ENCODE results near the gene KIF26B.

KIF26B gene

DNA sequence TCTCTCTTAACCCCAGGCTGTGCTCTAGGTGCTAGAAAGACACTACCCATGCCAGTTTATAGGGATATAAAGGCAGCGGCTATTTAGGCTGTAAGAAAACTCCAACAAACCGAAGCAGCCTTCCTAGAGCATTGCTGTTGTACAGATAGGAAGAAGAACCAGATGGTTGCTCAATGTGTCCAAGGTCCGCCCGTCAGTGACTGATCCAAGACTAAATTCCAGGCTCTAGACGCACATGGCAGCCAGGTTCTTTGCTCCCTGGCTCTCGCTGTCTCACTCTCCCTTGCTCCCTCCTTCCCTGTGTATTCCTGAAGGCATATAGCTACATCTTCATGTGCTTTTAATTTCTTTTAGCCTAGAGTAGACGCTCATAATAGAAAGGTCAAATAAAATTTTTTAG is 303.4 kb downstream of the KIF26B start:
- Histone ChIP-seq H3K4me3 (ENCODE audit: low read depth, low read length, poor library complexity, severe bottlenecking) (no peak overlapping the region), H3K9ac (ENCODE audit: low read length) (no peak overlapping the region), H3K36me3 (ENCODE audit: insufficient read depth, low read length) (no peaks in the 10 kb centered on the region), H2AFZ (ENCODE audit: low read length) (no peak overlapping the region), H3K9me3 (ENCODE audit: low read length) (no peaks in the 10 kb centered on the region), H3K27ac (ENCODE audit: low read depth, low read length, poor library complexity, severe bottlenecking) (no peak overlapping the region), H3K4me2 (ENCODE audit: low read length) (no peak overlapping the region), H3K4me1 (ENCODE audit: insufficient read depth, low read length, severe bottlenecking) (no peaks in the 10 kb centered on the region), H4K20me1 (ENCODE audit: insufficient read depth, low read length) (no peaks in the 10 kb centered on the region), H3K79me2 (ENCODE audit: insufficient read depth, low read length) (no peaks in the 10 kb centered on the region), H3K27me3 (ENCODE audit: insufficient read depth, low read length) (no peaks in the 10 kb centered on the region), H3F3A (ENCODE audit: insufficient read depth, low read length) (no peaks in the 10 kb centered on the region), H3K9me2 (ENCODE audit: low read depth, low read length) (no peaks in the 10 kb centered on the region)
- TF ChIP-seq EZH2 (IDR thresholded peaks at IDR 0.05; ENCODE audit: borderline replicate concordance, low read length) = no peak
- TF ChIP-seq, protein P1, sequence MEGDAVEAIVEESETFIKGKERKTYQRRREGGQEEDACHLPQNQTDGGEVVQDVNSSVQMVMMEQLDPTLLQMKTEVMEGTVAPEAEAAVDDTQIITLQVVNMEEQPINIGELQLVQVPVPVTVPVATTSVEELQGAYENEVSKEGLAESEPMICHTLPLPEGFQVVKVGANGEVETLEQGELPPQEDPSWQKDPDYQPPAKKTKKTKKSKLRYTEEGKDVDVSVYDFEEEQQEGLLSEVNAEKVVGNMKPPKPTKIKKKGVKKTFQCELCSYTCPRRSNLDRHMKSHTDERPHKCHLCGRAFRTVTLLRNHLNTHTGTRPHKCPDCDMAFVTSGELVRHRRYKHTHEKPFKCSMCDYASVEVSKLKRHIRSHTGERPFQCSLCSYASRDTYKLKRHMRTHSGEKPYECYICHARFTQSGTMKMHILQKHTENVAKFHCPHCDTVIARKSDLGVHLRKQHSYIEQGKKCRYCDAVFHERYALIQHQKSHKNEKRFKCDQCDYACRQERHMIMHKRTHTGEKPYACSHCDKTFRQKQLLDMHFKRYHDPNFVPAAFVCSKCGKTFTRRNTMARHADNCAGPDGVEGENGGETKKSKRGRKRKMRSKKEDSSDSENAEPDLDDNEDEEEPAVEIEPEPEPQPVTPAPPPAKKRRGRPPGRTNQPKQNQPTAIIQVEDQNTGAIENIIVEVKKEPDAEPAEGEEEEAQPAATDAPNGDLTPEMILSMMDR (IDR thresholded peaks at IDR 0.05; ENCODE audit: low read length) = no peak

DNA sequence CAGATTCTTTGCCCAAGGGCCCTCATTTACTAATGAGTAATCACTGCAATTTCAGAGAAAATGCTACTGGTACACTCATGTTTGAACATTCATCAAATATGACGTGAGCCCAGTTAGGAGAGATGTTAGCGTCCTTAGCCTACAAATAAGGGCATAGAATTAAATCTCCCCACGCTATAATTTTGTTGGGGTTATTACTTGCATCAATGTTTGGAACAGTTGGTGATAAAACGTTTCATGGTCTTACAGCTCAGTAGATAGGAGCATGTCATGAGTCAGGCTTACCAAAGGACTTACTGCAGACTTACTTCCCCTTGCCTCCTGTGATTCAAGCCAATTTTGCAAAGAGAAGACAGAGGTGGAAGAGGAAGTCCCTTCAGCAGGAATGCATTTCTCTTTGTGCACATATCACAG is 304.0 kb downstream of the KIF26B start:
- no peak for TF ChIP-seq EZH2 (IDR thresholded peaks at IDR 0.05; ENCODE audit: borderline replicate concordance, low read length)
- TF ChIP-seq, protein P1 (IDR thresholded peaks at IDR 0.05; ENCODE audit: low read length) = no peak
- H3K9ac ChIP-seq (ENCODE audit: low read length) = no peak overlapping the region
- no peaks in the 10 kb centered on the region for H3F3A ChIP-seq (ENCODE audit: insufficient read depth, low read length)
- no peaks in the 10 kb centered on the region for H3K79me2 ChIP-seq (ENCODE audit: insufficient read depth, low read length)
- H3K27me3 ChIP-seq (ENCODE audit: insufficient read depth, low read length) = no peaks in the 10 kb centered on the region
- no peaks in the 10 kb centered on the region for H3K4me1 ChIP-seq (ENCODE audit: insufficient read depth, low read length, severe bottlenecking)
- H3K9me2 ChIP-seq (ENCODE audit: low read depth, low read length) = no peaks in the 10 kb centered on the region
- no peaks in the 10 kb centered on the region for H3K36me3 ChIP-seq (ENCODE audit: insufficient read depth, low read length)
- no peaks in the 10 kb centered on the region for H4K20me1 ChIP-seq (ENCODE audit: insufficient read depth, low read length)
- H3K4me2 ChIP-seq (ENCODE audit: low read length) = no peak overlapping the region
- H3K27ac ChIP-seq (ENCODE audit: low read depth, low read length, poor library complexity, severe bottlenecking) = no peak overlapping the region
- no peaks in the 10 kb centered on the region for H3K9me3 ChIP-seq (ENCODE audit: low read length)
- H3K4me3 ChIP-seq (ENCODE audit: low read depth, low read length, poor library complexity, severe bottlenecking) = no peak overlapping the region
- no peak overlapping the region for H2AFZ ChIP-seq (ENCODE audit: low read length)

DNA sequence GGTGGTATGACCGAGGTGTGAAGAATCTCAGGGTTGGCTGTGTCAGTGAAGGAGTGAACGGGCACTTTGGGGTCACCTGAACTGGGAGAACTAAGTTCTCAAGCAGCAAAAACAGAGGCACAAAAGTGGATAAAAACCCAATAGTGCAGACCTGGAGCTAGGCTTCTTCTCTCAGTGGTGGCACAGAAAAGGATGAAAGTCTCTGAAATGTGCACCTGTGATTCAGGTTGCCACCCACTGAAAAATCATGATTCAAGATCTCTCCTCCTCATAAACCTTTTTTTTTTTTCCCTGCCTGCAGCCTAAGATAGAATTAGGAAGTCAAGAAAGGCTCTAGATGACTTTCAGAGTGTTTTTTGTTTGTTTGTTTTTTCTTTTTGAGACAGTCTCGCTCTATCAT is 304.8 kb downstream of the KIF26B start:
- no peak overlapping the region for H2AFZ ChIP-seq (ENCODE audit: low read length)
- H3K36me3 ChIP-seq (ENCODE audit: insufficient read depth, low read length) = no peaks in the 10 kb centered on the region
- H3K9me3 ChIP-seq (ENCODE audit: low read length) = no peaks in the 10 kb centered on the region
- no peaks in the 10 kb centered on the region for H3K79me2 ChIP-seq (ENCODE audit: insufficient read depth, low read length)
- no peaks in the 10 kb centered on the region for H3K27me3 ChIP-seq (ENCODE audit: insufficient read depth, low read length)
- H4K20me1 ChIP-seq (ENCODE audit: insufficient read depth, low read length) = no peaks in the 10 kb centered on the region
- no peak overlapping the region for H3K27ac ChIP-seq (ENCODE audit: low read depth, low read length, poor library complexity, severe bottlenecking)
- H3K4me3 ChIP-seq (ENCODE audit: low read depth, low read length, poor library complexity, severe bottlenecking) = no peak overlapping the region
- no peak overlapping the region for H3K4me2 ChIP-seq (ENCODE audit: low read length)
- H3K9ac ChIP-seq (ENCODE audit: low read length) = no peak overlapping the region
- H3K9me2 ChIP-seq (ENCODE audit: low read depth, low read length) = no peaks in the 10 kb centered on the region
- no peaks in the 10 kb centered on the region for H3F3A ChIP-seq (ENCODE audit: insufficient read depth, low read length)
- TF ChIP-seq, protein P1 (IDR thresholded peaks at IDR 0.05; ENCODE audit: low read length) = no peak
- no peak for TF ChIP-seq EZH2 (IDR thresholded peaks at IDR 0.05; ENCODE audit: borderline replicate concordance, low read length)
- H3K4me1 ChIP-seq (ENCODE audit: insufficient read depth, low read length, severe bottlenecking) = no peaks in the 10 kb centered on the region
